ENCODE results near the gene PECR. TPM values are rescaled to one million over a fixed set of nuclear protein-coding genes. Genes with fewer than 3 reads are reported as not detected.
A peak's percentile ranks its signal among the peaks of the same experiment; 100 is the strongest.

PECR gene
- total and polyA plus RNA-seq, 10 of the 15 experiments (the other 5 are each of a cell fraction or from before 2014, with no cell fraction given) = 7.6 to 37.4 (median 25.7) TPM

- TF ChIP-seq REST (IDR thresholded peaks at IDR 0.05; ENCODE audit: low read depth, low read length) = no peak
- no peak for TF ChIP-seq PKNOX1 (IDR thresholded peaks at IDR 0.05)
- no peak for TF ChIP-seq HDAC6 (IDR thresholded peaks at IDR 0.05; ENCODE audit: unreplicated experiment)
- peak; percentile 51 for TF ChIP-seq RELA (IDR thresholded peaks at IDR 0.05; ENCODE audit: borderline replicate concordance, partially characterized antibody)
- no peak for TF ChIP-seq CBX3 (IDR thresholded peaks at IDR 0.05; ENCODE audit: borderline replicate concordance, low read depth)
- TF ChIP-seq SMAD1 (IDR thresholded peaks at IDR 0.05; ENCODE audit: low read depth, partially characterized antibody) = no peak
- no peak for TF ChIP-seq NFYA (IDR thresholded peaks at IDR 0.05; ENCODE audit: borderline replicate concordance, low read depth, low read length)
- TF ChIP-seq ZNF622 (IDR thresholded peaks at IDR 0.05) = no peak
- 0 out of 2 replicates have a peak, but pooled peaks have one; percentile 54 for TF ChIP-seq PML (IDR thresholded peaks at IDR 0.05; ENCODE audit: low read length)
- TF ChIP-seq ELK1 (IDR thresholded peaks at IDR 0.05; ENCODE audit: low read depth, low read length) = no peak
- no peak for TF ChIP-seq SUPT20H (IDR thresholded peaks at IDR 0.05; ENCODE audit: borderline replicate concordance, control insufficient read depth, low read depth, low read length)
- no peak for TF ChIP-seq MYC (IDR thresholded peaks at IDR 0.05; ENCODE audit: insufficient read depth, insufficient read length, insufficient replicate concordance, low read length, severe bottlenecking)
- TF ChIP-seq CTCF (IDR thresholded peaks at IDR 0.05 in 2 of 3, conservative IDR thresholded peaks at IDR 0.05 in 1 of 3; ENCODE audit: control insufficient read depth in 2 of 3, extremely low read depth in 1 of 3, insufficient read depth in 1 of 3, low read depth in 3 of 3, low read length in 3 of 3) = no peak
- TF ChIP-seq POU2F2 (IDR thresholded peaks at IDR 0.05; ENCODE audit: borderline replicate concordance, low read depth, low read length) = peak; percentile 37; the same call in 1 of the 3 replicates
- TF ChIP-seq SMAD5 (IDR thresholded peaks at IDR 0.05; ENCODE audit: low read depth) = no peak
- TF ChIP-seq FOXM1 (IDR thresholded peaks at IDR 0.05; ENCODE audit: low read depth, low read length) = peak; percentile 52
- TF ChIP-seq ZNF24 (IDR thresholded peaks at IDR 0.05) = no peak
- TF ChIP-seq CBFB (IDR thresholded peaks at IDR 0.05; ENCODE audit: low read depth) = no peak
- no peak for TF ChIP-seq CREB1 (IDR thresholded peaks at IDR 0.05; ENCODE audit: low read depth)
- no peak for TF ChIP-seq TCF7 (IDR thresholded peaks at IDR 0.05; ENCODE audit: borderline replicate concordance)
- TF ChIP-seq CBX5 (IDR thresholded peaks at IDR 0.05; ENCODE audit: low read depth) = no peak
- TF ChIP-seq STAT3 (IDR thresholded peaks at IDR 0.05; ENCODE audit: low read depth, low read length) = no peak
- no peak for TF ChIP-seq NR2F1 (conservative IDR thresholded peaks at IDR 0.05)
- peak; percentile 29; the same call in 1 of the 2 replicates for TF ChIP-seq IKZF1 (conservative IDR thresholded peaks at IDR 0.05)
- TF ChIP-seq WRNIP1 (IDR thresholded peaks at IDR 0.05; ENCODE audit: borderline replicate concordance, low read depth, low read length) = no peak
Measured at GRCh38 chr2:216004697-216005283, 76.8 kb downstream of the PECR start (continued).

Measured in GM12878 (cell line).